T-helper 22 cell (primary cell): Measurements from ENCODE around the gene ABCA4.

Experiments used
- DNase-seq: peaks from one replicate; pipeline ENCODE4 v3.0.0-alpha.2; 2020; ENCODE audit warnings: low read depth

The ABCA4 gene

DNA sequence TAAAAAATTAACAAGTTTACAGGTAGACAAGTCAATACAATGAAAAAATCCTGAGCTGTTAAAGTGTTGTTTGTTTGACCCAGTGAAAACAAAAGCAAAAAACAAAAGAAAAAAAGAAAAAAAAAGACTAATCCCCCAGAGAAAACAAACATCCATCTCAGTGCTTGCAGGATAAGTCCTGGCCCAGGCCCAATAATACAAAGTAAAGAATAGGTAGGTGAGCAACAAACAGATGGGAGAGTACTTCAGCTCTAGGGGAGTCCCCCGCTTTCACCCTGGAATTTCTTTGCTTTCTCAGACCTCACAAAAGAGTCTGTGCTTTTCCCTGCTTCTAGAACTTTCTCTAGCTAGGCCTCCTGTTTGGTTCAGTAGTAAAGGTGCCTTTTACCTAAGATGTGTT lies 70.3 kb downstream of the ABCA4 start:
- DNase-seq, result no peak

- no peak for DNase-seq
These were observed 70.7 kb downstream of the ABCA4 start for GRCh38 chr1:94050254-94050653.

DNA sequence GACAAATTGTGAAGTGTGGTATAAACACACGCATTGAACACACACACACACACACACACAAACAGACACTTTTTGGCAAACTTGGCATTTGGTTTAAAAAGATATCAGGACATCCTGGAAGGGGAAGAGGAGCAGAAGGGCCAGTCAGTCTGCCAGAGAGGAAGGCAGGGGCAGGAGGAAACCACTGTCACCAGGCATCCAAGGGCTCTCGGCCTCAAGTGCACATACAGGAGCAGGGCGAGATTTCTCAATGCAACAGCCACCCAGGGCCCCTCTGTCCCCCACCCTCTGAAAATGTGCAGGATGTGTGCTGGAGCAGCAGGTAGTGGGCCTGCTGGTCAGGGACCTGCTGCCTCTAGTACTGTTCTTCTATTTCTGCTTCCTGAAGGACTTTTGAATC lies 71.2 kb downstream of the ABCA4 start:
- no peak for DNase-seq

DNA sequence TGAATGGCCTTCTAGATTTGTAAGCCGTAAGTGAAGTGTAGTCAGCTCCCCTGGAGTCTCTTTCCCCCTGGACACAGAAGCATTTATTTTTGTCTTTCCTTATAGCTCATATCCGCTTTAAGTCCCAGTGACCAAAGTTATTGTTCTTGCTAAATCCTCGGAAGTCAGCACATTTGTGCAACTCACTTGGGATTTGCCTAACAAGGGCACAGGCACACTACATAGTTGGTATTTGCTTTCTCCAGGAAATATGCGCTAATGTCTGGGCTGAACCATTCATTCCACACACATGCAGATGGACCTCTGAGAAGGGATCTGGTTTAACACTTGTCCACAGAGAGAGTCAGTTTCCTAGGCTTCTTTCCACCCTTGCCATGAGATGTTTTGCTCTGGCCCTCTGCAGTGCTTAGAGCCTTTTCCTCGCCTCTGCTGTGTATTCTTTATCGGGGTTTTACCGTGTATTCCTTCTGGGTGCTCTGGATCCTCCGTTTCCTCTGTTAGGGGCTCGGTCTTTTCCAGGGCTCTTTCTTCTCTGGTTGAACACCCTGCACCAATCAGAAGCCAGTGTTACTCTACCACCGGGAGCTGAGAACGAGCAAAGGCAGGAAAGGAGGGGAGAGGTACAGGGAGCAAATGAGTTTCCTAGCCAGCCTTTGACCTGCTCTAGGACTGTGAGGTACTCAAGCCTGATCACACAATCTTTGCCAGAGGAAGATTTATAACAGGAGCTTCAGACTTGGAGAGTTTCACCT lies 72.4 kb downstream of the ABCA4 start:
- no peak for DNase-seq

DNA sequence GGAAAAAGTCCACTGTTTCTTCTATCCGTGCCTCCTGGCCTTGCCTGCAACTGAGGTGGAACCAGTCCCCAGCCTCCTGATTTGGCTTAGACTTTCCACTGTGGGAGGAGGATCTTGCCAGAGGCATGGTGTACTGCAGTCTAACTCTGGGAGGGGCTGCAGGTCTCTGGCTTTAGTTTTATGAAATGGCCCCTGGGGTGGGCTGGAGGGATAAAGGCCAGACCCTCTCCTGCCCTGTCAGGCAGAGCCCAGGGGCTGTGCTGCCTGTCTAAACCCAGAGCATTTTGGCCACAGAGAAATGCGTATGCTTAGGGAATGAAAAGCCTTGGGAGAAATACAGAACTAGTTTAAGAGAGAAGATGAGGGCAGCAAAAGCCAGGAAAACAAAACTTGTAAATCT lies 73.0 kb downstream of the ABCA4 start:
- DNase-seq, result no peak

GRCh38 chr1:94045465-94046056 lies 75.4 kb downstream of the ABCA4 start:
- DNase-seq, result no peak

DNA sequence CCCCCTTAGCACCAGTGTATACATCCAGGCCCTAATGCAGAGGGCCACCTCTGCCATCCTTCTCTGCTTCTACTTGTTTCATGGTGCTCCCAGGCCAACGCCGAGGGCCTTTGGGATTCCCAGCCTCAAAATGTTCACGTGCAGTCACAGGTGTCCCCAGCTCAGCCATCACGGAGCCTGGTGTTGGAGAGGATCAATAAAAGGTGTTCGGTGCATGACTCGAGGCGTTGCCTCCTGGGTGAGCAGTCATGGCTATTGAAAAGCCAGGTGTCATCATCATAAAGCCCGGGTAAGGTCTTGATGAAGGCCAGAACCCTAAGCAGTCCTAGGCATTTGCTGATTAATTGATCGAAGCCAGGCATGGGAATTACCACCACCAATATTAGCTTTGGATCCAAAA lies 76.1 kb downstream of the ABCA4 start:
- no peak for DNase-seq

DNA sequence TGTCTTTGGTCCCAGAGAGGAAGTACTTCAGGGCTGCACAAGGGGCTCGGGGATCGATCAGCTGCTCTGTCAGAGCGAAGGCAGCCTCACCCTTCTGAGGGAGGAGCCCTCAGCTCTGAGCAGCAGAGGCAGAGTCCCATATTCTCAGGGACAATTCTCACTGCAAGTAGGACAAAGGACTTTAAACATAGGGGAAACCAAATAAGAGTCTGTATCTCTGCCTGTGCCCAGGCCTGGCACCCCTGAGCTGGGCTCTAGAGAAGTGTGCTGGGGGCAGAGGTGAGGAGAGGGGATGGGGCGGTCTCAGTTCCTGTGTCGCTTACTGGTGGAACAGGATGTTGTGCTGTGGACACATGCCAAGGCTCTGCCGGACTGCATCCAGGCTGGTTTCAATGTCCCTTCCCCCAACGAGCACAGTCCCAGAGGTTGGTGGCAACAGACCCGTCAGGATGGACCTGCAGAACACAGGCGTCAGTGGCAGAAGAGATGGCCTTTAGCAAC lies 76.6 kb downstream of the ABCA4 start:
- no peak for DNase-seq

DNA sequence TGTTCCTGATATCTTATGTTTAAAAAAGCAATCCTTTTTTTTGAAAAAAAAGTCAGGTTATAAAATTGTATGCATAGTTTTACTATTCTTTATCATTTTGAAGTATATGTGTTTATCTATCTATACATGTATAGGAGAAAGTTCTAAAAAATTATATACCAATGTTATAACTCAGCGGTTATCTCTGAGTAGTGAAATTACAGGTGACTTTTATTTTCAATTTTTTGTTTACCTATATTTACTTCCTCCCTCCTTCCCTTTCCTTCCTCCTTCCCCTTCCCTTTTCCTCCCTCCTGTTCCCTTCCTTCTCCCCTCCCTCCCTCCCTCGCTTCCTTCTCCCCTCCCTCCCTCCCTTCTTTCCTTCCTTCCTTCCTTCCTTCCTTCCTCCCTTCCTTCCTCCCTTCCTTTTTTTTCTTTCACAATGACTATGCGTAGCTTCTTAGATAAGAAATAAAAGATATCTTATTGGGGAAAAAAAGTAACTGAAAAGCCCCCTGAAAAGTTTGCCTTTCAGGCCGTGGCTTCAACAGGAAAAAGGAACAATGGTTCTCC lies 77.1 kb downstream of the ABCA4 start:
- no peak for DNase-seq

GRCh38 chr1:94042388-94042787 lies 78.6 kb downstream of the ABCA4 start:
- DNase-seq, result no peak

DNA sequence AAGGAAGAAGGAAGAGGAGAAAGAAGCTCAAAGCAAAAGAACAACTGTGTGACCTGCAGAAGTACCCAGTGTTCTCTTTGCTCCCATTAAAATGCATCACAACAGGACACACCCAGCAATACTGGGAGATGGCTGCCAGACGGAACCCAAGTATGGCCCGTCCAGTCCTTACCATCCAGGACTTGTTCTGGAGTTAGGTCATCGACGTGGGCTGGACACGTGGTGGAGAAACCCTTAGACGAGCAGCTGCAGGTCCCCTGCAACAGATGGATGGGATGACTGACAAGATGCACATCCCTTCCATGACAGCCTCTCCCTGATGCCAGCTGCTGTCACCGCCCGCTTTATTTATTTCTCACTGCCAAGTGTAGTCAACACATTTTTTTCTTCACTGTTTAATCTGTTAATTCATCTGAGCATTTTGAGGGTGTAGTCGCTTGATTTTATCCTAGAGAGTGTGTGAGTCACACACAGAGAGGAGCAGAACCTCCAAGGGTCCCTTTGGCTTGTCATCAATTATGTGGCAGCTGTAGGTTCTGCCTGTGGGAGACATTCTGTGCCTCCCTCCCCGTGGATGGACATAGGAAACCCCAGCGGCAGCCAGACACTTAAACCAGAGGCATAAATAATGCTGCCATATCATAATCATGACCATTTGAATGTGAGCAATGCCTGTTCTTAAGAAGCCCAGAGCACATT lies 80.9 kb downstream of the ABCA4 start:
- DNase-seq, result no peak

DNA sequence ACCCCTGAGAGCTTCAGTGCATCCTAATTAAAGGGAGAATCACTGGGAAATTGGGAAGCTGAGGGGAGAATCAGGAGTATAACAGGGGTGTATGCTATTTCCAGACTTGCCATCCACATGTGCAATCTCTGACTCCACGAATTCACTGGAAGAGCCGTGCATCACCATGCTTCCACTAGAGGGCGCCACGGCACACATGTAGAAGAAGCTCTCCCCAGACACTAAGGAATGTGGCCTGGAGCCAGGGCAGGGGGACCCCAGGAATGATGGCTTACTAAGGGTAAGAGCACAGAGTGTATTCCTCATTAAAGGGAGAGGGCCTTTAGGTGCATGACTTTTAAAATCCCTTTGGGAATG lies 81.5 kb downstream of the ABCA4 start:
- no peak for DNase-seq

- DNase-seq, result no peak
These were observed 82.4 kb downstream of the ABCA4 start for GRCh38 chr1:94038511-94038910.

GRCh38 chr1:94037392-94038229 lies 83.3 kb downstream of the ABCA4 start:
- DNase-seq, result no peak

DNA sequence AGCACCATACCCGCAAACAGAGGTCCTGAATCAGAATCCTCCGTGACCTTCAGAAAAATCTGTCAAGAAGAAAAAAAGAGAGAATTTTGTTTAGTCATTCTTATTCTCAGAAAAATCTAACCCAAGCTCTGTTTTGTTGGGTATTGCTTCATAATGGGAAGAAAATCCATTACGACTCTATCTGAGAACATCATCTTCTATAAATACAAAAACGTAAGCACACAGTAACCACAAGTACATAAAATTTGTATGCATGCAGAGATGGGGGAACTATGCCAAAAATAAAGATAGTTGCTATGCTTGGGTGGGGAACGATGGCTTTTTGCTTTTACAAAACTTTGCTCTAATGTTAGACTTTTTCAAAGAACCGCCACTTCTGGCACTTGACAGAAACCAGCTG lies 84.2 kb downstream of the ABCA4 start:
- DNase-seq, result no peak

DNA sequence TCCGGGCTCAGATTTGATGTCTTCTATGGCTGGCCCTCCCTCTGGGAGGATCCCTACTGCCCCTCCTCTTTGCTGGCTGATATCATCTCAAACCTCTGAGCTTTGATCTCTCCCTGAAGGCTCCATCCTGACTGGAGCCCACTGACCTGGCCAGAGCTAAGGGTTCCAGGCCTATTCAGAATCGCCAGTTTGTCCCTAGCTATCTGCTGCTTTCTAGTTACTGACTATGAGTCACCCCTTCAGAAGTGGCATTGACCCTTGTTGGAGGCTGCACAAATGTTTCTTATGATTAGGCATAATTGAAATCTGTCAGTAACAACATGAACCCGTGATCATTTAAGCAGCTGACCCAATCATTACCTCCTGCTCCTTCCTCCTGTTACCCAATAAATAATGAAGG lies 87.1 kb downstream of the ABCA4 start:
- DNase-seq, result no peak

- DNase-seq, result no peak
These were observed 88.3 kb downstream of the ABCA4 start for GRCh38 chr1:94032637-94033036.

GRCh38 chr1:94031591-94031990 lies 89.4 kb downstream of the ABCA4 start:
- DNase-seq, result no peak

GRCh38 chr1:94031154-94031553 lies 89.8 kb downstream of the ABCA4 start:
- DNase-seq, result no peak

GRCh38 chr1:94029130-94029993 lies 91.6 kb downstream of the ABCA4 start:
- no peak for DNase-seq
